ENCODE data around the gene GATA2. TPM values are rescaled to one million over a fixed set of nuclear protein-coding genes. Genes with fewer than 3 reads are reported as not detected.

Gene GATA2
- total and polyA plus RNA-seq, 2 donors (not counting 1 experiment from before 2014, with no cell fraction given): 0.83 to 3.2 TPM

GRCh38 chr3:128503164-128503651, 10.2 kb upstream of the GATA2 start:
- no peak overlapping the region for H2AFZ ChIP-seq (ENCODE audit: low read length)
- no peak overlapping the region for H3K4me3 ChIP-seq (replicated peaks in 1 of 4; ENCODE audit: control extremely low read depth in 1 of 4, insufficient read depth in 1 of 4, low read depth in 3 of 4, low read length in 4 of 4)
- H3K36me3 ChIP-seq (ENCODE audit: control insufficient read depth, insufficient read depth, low read length): no peaks in the 10 kb centered on the region
- no peaks in the 10 kb centered on the region for H3K4me1 ChIP-seq (ENCODE audit: control insufficient read depth, extremely low read depth, insufficient read depth, low read length)
- H3K79me2 ChIP-seq (ENCODE audit: control insufficient read depth, insufficient read depth, low read length): no peaks in the 10 kb centered on the region
- DNase-seq (ENCODE audit: low read depth in 2 of 2): no peak
- no peak overlapping the region for H3K27ac ChIP-seq (ENCODE audit: insufficient read depth, low read length)
- H3K27me3 ChIP-seq (ENCODE audit: control insufficient read depth, insufficient read depth, low read length): peaks cover 12% of the 10 kb centered on the region
- no peak overlapping the region for H3K4me2 ChIP-seq (ENCODE audit: extremely low read depth, insufficient read depth, low read length)
- H3K9ac ChIP-seq (ENCODE audit: insufficient read depth, low read length): no peak overlapping the region
- TF ChIP-seq EZH2 (IDR thresholded peaks at IDR 0.05; ENCODE audit: low read length, missing control alignments) (no peak), CTCF (conservative IDR thresholded peaks at IDR 0.05 in 1 of 2, IDR thresholded peaks at IDR 0.05 in 1 of 2; ENCODE audit: low read depth in 1 of 2, low read length in 2 of 2) (peak; percentile 15 to 21)
- no peaks in the 10 kb centered on the region for H3K9me3 ChIP-seq (ENCODE audit: control insufficient read depth, insufficient read depth, low read depth, low read length)
- H4K20me1 ChIP-seq (ENCODE audit: control insufficient read depth, extremely low read depth, insufficient read depth, low read length): no peaks in the 10 kb centered on the region

- H3K9me3 ChIP-seq (ENCODE audit: control insufficient read depth, insufficient read depth, low read depth, low read length): no peaks in the 10 kb centered on the region
- no peak for DNase-seq (ENCODE audit: low read depth in 2 of 2)
- H3K27me3 ChIP-seq (ENCODE audit: control insufficient read depth, insufficient read depth, low read length): peaks cover 12% of the 10 kb centered on the region
- no peak overlapping the region for H3K4me3 ChIP-seq (replicated peaks in 1 of 4; ENCODE audit: control extremely low read depth in 1 of 4, insufficient read depth in 1 of 4, low read depth in 3 of 4, low read length in 4 of 4)
- no peaks in the 10 kb centered on the region for H3K4me1 ChIP-seq (ENCODE audit: control insufficient read depth, extremely low read depth, insufficient read depth, low read length)
- TF ChIP-seq CTCF (conservative IDR thresholded peaks at IDR 0.05 in 1 of 2, IDR thresholded peaks at IDR 0.05 in 1 of 2; ENCODE audit: low read depth in 1 of 2, low read length in 2 of 2): no peak
- TF ChIP-seq EZH2 (IDR thresholded peaks at IDR 0.05; ENCODE audit: low read length, missing control alignments): no peak
- H2AFZ ChIP-seq (ENCODE audit: low read length): no peak overlapping the region
- H3K27ac ChIP-seq (ENCODE audit: insufficient read depth, low read length): no peak overlapping the region
- no peak overlapping the region for H3K9ac ChIP-seq (ENCODE audit: insufficient read depth, low read length)
- no peaks in the 10 kb centered on the region for H3K79me2 ChIP-seq (ENCODE audit: control insufficient read depth, insufficient read depth, low read length)
- no peak overlapping the region for H3K4me2 ChIP-seq (ENCODE audit: extremely low read depth, insufficient read depth, low read length)
- no peaks in the 10 kb centered on the region for H4K20me1 ChIP-seq (ENCODE audit: control insufficient read depth, extremely low read depth, insufficient read depth, low read length)
- H3K36me3 ChIP-seq (ENCODE audit: control insufficient read depth, insufficient read depth, low read length): no peaks in the 10 kb centered on the region
These were observed 9.7 kb upstream of the GATA2 start for GRCh38 chr3:128502712-128503111.

- H3K4me2 ChIP-seq (ENCODE audit: extremely low read depth, insufficient read depth, low read length): no peak overlapping the region
- H3K27me3 ChIP-seq (ENCODE audit: control insufficient read depth, insufficient read depth, low read length): peaks cover 18% of the 10 kb centered on the region
- no peaks in the 10 kb centered on the region for H3K9me3 ChIP-seq (ENCODE audit: control insufficient read depth, insufficient read depth, low read depth, low read length)
- no peaks in the 10 kb centered on the region for H3K36me3 ChIP-seq (ENCODE audit: control insufficient read depth, insufficient read depth, low read length)
- H3K9ac ChIP-seq (ENCODE audit: insufficient read depth, low read length): no peak overlapping the region
- H3K4me1 ChIP-seq (ENCODE audit: control insufficient read depth, extremely low read depth, insufficient read depth, low read length): no peaks in the 10 kb centered on the region
- TF ChIP-seq CTCF (conservative IDR thresholded peaks at IDR 0.05 in 1 of 2, IDR thresholded peaks at IDR 0.05 in 1 of 2; ENCODE audit: low read depth in 1 of 2, low read length in 2 of 2) (no peak), EZH2 (IDR thresholded peaks at IDR 0.05; ENCODE audit: low read length, missing control alignments) (no peak)
- no peak for DNase-seq (ENCODE audit: low read depth in 2 of 2)
- H3K27ac ChIP-seq (ENCODE audit: insufficient read depth, low read length): no peak overlapping the region
- H4K20me1 ChIP-seq (ENCODE audit: control insufficient read depth, extremely low read depth, insufficient read depth, low read length): no peaks in the 10 kb centered on the region
- no peak overlapping the region for H3K4me3 ChIP-seq (replicated peaks in 1 of 4; ENCODE audit: control extremely low read depth in 1 of 4, insufficient read depth in 1 of 4, low read depth in 3 of 4, low read length in 4 of 4)
- H3K79me2 ChIP-seq (ENCODE audit: control insufficient read depth, insufficient read depth, low read length): no peaks in the 10 kb centered on the region
- H2AFZ ChIP-seq (ENCODE audit: low read length): no peak overlapping the region
These were observed 8.4 kb upstream of the GATA2 start for GRCh38 chr3:128501431-128501830.

All from fibroblast of lung (primary cell).